ENCODE data around the gene TSPAN18. TPM values are rescaled to one million over a fixed set of nuclear protein-coding genes. Genes with fewer than 3 reads are reported as not detected.

The TSPAN18 gene
- total RNA-seq, 1 experiment from 2014 or later = 21.3 TPM

DNA sequence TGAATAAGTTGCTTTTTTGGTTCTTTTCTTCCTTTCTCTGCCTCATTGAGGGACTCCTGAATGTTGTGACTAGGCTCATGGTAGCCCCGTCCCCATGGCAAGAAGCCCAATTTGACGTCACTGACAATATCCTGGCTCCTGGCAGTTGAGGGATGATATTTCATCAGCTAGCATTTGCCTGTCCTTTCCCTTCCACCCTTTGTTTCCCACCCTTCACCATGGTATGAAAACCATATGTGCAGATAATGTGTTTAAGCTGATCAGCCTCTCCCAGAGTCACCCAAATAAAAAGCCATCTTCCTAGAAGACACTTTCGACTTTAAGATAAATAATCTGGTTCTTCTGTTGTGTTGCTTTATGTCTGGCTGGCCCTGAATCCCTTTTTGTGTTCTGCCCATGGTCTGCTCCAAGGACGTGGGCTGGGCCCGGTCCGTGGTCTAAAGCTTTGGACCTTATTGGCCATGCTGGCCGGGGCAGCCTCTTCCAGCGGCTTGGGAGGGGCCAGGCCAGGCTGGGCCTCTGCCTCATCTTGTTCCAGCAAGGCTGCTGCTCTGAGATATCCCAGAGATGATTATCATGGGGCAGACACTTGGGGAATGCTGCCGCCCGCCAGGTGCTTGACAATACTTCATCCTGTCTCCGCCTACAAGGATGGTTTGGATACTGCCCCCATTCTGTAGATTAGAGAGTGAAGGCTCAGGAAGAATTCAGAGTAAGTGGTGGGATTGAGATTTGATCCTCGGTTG lies 5.1 kb downstream of the TSPAN18 start:
- Histone ChIP-seq H3K27ac (ENCODE audit: low read length) (no peak overlapping the region), H3K4me1 (ENCODE audit: control insufficient read depth, insufficient read depth, low read length) (peaks cover 9% of the 10 kb centered on the region; the same call in 1 of the 2 replicates), H3K36me3 (ENCODE audit: control insufficient read depth, insufficient read depth, low read length) (no peaks in the 10 kb centered on the region), H3K27me3 (ENCODE audit: control insufficient read depth, insufficient read depth, low read length) (no peaks in the 10 kb centered on the region; the same call in 1 of the 2 replicates), H3K4me3 (ENCODE audit: low read depth in 2 of 2, low read length in 2 of 2) (no peak overlapping the region), H3K9me3 (ENCODE audit: control insufficient read depth, insufficient read depth, low read depth, low read length) (no peaks in the 10 kb centered on the region)
- ATAC-seq = no peak
- BruUV-seq (replicated peaks) = no TSS peak
- TF ChIP-seq, protein P1, sequence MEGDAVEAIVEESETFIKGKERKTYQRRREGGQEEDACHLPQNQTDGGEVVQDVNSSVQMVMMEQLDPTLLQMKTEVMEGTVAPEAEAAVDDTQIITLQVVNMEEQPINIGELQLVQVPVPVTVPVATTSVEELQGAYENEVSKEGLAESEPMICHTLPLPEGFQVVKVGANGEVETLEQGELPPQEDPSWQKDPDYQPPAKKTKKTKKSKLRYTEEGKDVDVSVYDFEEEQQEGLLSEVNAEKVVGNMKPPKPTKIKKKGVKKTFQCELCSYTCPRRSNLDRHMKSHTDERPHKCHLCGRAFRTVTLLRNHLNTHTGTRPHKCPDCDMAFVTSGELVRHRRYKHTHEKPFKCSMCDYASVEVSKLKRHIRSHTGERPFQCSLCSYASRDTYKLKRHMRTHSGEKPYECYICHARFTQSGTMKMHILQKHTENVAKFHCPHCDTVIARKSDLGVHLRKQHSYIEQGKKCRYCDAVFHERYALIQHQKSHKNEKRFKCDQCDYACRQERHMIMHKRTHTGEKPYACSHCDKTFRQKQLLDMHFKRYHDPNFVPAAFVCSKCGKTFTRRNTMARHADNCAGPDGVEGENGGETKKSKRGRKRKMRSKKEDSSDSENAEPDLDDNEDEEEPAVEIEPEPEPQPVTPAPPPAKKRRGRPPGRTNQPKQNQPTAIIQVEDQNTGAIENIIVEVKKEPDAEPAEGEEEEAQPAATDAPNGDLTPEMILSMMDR (IDR thresholded peaks at IDR 0.05) = no peak
- no peak for TF ChIP-seq SIN3A (IDR thresholded peaks at IDR 0.05; ENCODE audit: borderline replicate concordance, insufficient read depth, low read depth, low read length)
- TF ChIP-seq TCF7L2 (IDR thresholded peaks at IDR 0.05; ENCODE audit: low read depth, low read length) = no peak
- TF ChIP-seq REST (IDR thresholded peaks at IDR 0.05; ENCODE audit: insufficient read depth in 1 of 2, low read depth in 2 of 2, low read length in 1 of 2) = no peak
- no peak for TF ChIP-seq POLR2AphosphoS5 (IDR thresholded peaks at IDR 0.05; ENCODE audit: low read depth, low read length)
- DNase-seq (ENCODE audit: low read depth, low spot score) = no peak
- POLR2A ChIA-PET = no interaction called here
- in situ Hi-C loops (cut with HindIII; ENCODE audit: low pct_unique_long_range_greater_than_20kb, low sequenced_read_pairs) = no loop called here
- intact Hi-C loops (cut with micrococcal nuclease; ENCODE audit: unreplicated experiment) = no loop called here
- CTCF ChIA-PET = no interaction called here

- DNase-seq (ENCODE audit: low read depth, low spot score) = no peak
- intact Hi-C loops (cut with micrococcal nuclease; ENCODE audit: unreplicated experiment) (no loop called here), in situ Hi-C loops (cut with HindIII; ENCODE audit: low pct_unique_long_range_greater_than_20kb, low sequenced_read_pairs) (no loop called here)
- H3K36me3 ChIP-seq (ENCODE audit: control insufficient read depth, insufficient read depth, low read length) = no peaks in the 10 kb centered on the region
- no peak overlapping the region for H3K27ac ChIP-seq (ENCODE audit: low read length)
- H3K4me3 ChIP-seq (ENCODE audit: low read depth in 2 of 2, low read length in 2 of 2) = no peak overlapping the region
- H3K4me1 ChIP-seq (ENCODE audit: control insufficient read depth, insufficient read depth, low read length) = peaks cover 9% of the 10 kb centered on the region; the same call in 1 of the 2 replicates
- POLR2A ChIA-PET = no interaction called here
- TF ChIP-seq POLR2AphosphoS5 (IDR thresholded peaks at IDR 0.05; ENCODE audit: low read depth, low read length) = no peak
- TF ChIP-seq, protein P1 (IDR thresholded peaks at IDR 0.05) = no peak
- TF ChIP-seq REST (IDR thresholded peaks at IDR 0.05; ENCODE audit: insufficient read depth in 1 of 2, low read depth in 2 of 2, low read length in 1 of 2) = no peak
- TF ChIP-seq SIN3A (IDR thresholded peaks at IDR 0.05; ENCODE audit: borderline replicate concordance, insufficient read depth, low read depth, low read length) = no peak
- no peak for TF ChIP-seq TCF7L2 (IDR thresholded peaks at IDR 0.05; ENCODE audit: low read depth, low read length)
- BruUV-seq (replicated peaks) = no TSS peak
- no peaks in the 10 kb centered on the region; the same call in 1 of the 2 replicates for H3K27me3 ChIP-seq (ENCODE audit: control insufficient read depth, insufficient read depth, low read length)
- no peaks in the 10 kb centered on the region for H3K9me3 ChIP-seq (ENCODE audit: control insufficient read depth, insufficient read depth, low read depth, low read length)
- CTCF ChIA-PET = no interaction called here
- no peak for ATAC-seq
Observed at GRCh38 chr11:44732564-44732963, 5.8 kb downstream of the TSPAN18 start.

Data from Panc1 (cell line).